ENCODE data around the gene WDPCP. TPM values are rescaled to one million over a fixed set of nuclear protein-coding genes. Genes with fewer than 3 reads are reported as not detected.

WDPCP gene
- total and polyA plus RNA-seq, 2 of the 4 experiments (the other 2 are of a cell fraction) = 2.2 to 10.2 TPM

DNA sequence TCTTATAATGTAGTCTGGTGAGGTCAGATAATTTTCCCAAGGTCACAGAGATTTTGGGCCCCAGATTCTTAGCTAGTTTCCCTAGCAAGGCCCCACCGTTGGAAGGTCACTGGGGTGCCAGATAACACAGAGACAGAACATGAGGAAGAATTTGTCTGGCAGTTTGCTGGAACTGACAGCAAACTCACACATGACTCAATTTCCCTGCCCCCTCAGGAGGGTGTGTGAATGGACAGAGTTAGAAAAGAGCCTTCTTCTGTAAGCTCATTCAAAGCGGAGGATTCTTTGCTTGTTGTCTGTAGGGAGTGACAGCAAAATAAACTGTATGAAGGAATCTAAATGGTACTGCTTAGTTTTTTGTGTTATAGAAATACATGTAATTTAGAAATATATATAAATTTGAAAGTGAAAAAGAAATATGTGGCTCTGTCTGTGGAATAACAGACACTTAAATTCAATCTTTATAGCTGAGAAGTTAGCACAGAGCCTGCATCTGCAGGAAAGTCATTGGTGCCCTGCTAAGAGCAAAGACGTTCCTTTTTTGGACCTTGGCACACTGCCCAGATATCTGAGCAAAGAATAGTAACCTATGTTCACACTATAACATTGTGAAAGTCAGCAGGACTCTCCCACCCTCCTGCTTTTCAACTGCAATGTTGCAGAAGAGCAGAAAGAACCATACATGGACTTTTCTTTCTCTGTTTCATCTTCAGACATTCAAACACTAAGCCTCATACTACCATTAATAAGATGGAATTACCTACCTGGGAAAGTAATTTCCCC lies 2.5 kb upstream of the WDPCP start:
- Histone ChIP-seq H2BK5ac (ENCODE audit: low read depth, low read length, poor library complexity, severe bottlenecking) (no peak overlapping the region), H4K20me1 (ENCODE audit: insufficient read depth, low read length) (no peaks in the 10 kb centered on the region), H3K36me3 (ENCODE audit: control insufficient read depth, insufficient read depth, low read length) (no peaks in the 10 kb centered on the region; the same call in 1 of the 2 replicates), H3K23ac (ENCODE audit: low read depth, low read length) (no peak overlapping the region), H4K91ac (ENCODE audit: insufficient read depth, low read depth, low read length) (no peak overlapping the region), H3K14ac (replicated peaks; ENCODE audit: low read depth, low read length) (no peak overlapping the region), H3K4me3 (ENCODE audit: insufficient read depth, low read depth, low read length) (no peak overlapping the region), H3K9me1 (ENCODE audit: insufficient read depth, low read length) (no peaks in the 10 kb centered on the region), H4K5ac (ENCODE audit: low read depth, low read length) (no peak overlapping the region), H3K27ac (ENCODE audit: insufficient read depth, low read length) (no peak overlapping the region), H3K79me1 (ENCODE audit: low read depth in 1 of 2, low read length in 2 of 2) (peaks cover 24 to 53% of the 10 kb centered on the region in 2 experiments), H2BK20ac (ENCODE audit: low read depth, low read length) (no peak overlapping the region), H2BK15ac (ENCODE audit: low read depth, low read length) (no peak overlapping the region), H3K56ac (ENCODE audit: extremely low read depth, insufficient read depth, low read length) (no peak overlapping the region), H3K4me2 (ENCODE audit: low read depth, low read length) (no peak overlapping the region), H3K18ac (ENCODE audit: low read depth, low read length) (no peak overlapping the region), H2AK9ac (replicated peaks; ENCODE audit: low read depth, low read length, poor library complexity) (no peak overlapping the region), H3K27me3 (ENCODE audit: control insufficient read depth, insufficient read depth, low read length) (no peaks in the 10 kb centered on the region), H3K9ac (ENCODE audit: low read depth, low read length) (no peak overlapping the region), H3K9me3 (ENCODE audit: control insufficient read depth, insufficient read depth, low read length) (no peaks in the 10 kb centered on the region), H2BK120ac (ENCODE audit: low read depth, low read length) (no peak overlapping the region), H2AK5ac (ENCODE audit: low read depth, low read length) (no peak overlapping the region), H3K4ac (ENCODE audit: low read depth, low read length) (no peak overlapping the region), H3K4me1 (ENCODE audit: control insufficient read depth, insufficient read depth, low read length) (peaks cover 2% of the 10 kb centered on the region; the same call in 1 of the 2 replicates), H4K8ac (ENCODE audit: low read depth in 2 of 2, low read length in 2 of 2) (no peak overlapping the region), H2AFZ (replicated peaks; ENCODE audit: low read length, poor library complexity) (no peak overlapping the region)
- TF ChIP-seq BHLHE40 (IDR thresholded peaks at IDR 0.05; ENCODE audit: low read depth, low read length) (no peak), RCOR1 (IDR thresholded peaks at IDR 0.05; ENCODE audit: insufficient replicate concordance, low read length) (no peak), CHD1 (IDR thresholded peaks at IDR 0.05; ENCODE audit: low read depth, low read length) (no peak), MAFK (IDR thresholded peaks at IDR 0.05; ENCODE audit: low read depth, low read length) (no peak), MXI1 (IDR thresholded peaks at IDR 0.05; ENCODE audit: borderline replicate concordance, low read depth, low read length) (no peak), POLR2A (IDR thresholded peaks at IDR 0.05; ENCODE audit: low read depth, low read length) (no peak), NFE2L2 (IDR thresholded peaks at IDR 0.05; ENCODE audit: low read depth, low read length) (no peak), MAZ (IDR thresholded peaks at IDR 0.05; ENCODE audit: borderline replicate concordance, low read depth, low read length) (no peak), FOS (IDR thresholded peaks at IDR 0.05; ENCODE audit: low read depth, low read length) (no peak), CEBPB (IDR thresholded peaks at IDR 0.05; ENCODE audit: low read depth, low read length) (no peak), SMC3 (IDR thresholded peaks at IDR 0.05; ENCODE audit: low read depth, low read length) (no peak), RFX5 (IDR thresholded peaks at IDR 0.05; ENCODE audit: low read depth, low read length) (no peak)
- TF ChIP-seq, protein P1, sequence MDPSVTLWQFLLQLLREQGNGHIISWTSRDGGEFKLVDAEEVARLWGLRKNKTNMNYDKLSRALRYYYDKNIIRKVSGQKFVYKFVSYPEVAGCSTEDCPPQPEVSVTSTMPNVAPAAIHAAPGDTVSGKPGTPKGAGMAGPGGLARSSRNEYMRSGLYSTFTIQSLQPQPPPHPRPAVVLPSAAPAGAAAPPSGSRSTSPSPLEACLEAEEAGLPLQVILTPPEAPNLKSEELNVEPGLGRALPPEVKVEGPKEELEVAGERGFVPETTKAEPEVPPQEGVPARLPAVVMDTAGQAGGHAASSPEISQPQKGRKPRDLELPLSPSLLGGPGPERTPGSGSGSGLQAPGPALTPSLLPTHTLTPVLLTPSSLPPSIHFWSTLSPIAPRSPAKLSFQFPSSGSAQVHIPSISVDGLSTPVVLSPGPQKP (IDR thresholded peaks at IDR 0.05; ENCODE audit: borderline replicate concordance, low read depth, low read length) = no peak
- TF ChIP-seq, protein P2, sequence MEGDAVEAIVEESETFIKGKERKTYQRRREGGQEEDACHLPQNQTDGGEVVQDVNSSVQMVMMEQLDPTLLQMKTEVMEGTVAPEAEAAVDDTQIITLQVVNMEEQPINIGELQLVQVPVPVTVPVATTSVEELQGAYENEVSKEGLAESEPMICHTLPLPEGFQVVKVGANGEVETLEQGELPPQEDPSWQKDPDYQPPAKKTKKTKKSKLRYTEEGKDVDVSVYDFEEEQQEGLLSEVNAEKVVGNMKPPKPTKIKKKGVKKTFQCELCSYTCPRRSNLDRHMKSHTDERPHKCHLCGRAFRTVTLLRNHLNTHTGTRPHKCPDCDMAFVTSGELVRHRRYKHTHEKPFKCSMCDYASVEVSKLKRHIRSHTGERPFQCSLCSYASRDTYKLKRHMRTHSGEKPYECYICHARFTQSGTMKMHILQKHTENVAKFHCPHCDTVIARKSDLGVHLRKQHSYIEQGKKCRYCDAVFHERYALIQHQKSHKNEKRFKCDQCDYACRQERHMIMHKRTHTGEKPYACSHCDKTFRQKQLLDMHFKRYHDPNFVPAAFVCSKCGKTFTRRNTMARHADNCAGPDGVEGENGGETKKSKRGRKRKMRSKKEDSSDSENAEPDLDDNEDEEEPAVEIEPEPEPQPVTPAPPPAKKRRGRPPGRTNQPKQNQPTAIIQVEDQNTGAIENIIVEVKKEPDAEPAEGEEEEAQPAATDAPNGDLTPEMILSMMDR (conservative IDR thresholded peaks at IDR 0.05; ENCODE audit: low read depth, low read length) = no peak
- TF ChIP-seq, protein P3, sequence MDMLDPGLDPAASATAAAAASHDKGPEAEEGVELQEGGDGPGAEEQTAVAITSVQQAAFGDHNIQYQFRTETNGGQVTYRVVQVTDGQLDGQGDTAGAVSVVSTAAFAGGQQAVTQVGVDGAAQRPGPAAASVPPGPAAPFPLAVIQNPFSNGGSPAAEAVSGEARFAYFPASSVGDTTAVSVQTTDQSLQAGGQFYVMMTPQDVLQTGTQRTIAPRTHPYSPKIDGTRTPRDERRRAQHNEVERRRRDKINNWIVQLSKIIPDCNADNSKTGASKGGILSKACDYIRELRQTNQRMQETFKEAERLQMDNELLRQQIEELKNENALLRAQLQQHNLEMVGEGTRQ (IDR thresholded peaks at IDR 0.05; ENCODE audit: low read depth, low read length) = no peak
- ChIA-PET POLR2A (ENCODE audit: unreplicated experiment) (no interaction called here), CTCF (interaction anchor here (0.6 kb wide), 1 partner anchor 911 kb away, joined by 3 read pairs; no protein-coding TSS in a partner anchor)
- WGBS, 2 experiments (ENCODE audit: extremely low coverage in 2 of 2, insufficient read length in 1 of 2) = 0% methylated on average over 1 of the region's 3 CpGs; no CpG with 5 or more reads in 1 of the 2 experiments
- dilution Hi-C loops (cut with HindIII; ENCODE audit: low sequenced_read_pairs, unreplicated experiment) = no loop called here
- ATAC-seq (ENCODE audit: low read depth) (no peak), DNase-seq (no peak)
- in situ Hi-C loops (cut with MboI; ENCODE audit: low sequenced_read_pairs) = no loop called here
- BruUV-seq (replicated peaks) = no TSS peak
- intact Hi-C loops (cut with micrococcal nuclease) = no loop called here

Data from IMR-90 (cell line).